Measurements from ENCODE around the gene ZNF587. TPM values are rescaled to one million over a fixed set of nuclear protein-coding genes. Genes with fewer than 3 reads are reported as not detected.
A peak's percentile ranks its signal among the peaks of the same experiment; 100 is the strongest.
"Not testable (repeated sequence)": the region's sequence is repeated elsewhere in the genome, so short reads cannot be mapped to it uniquely, and the experiment has no call there.

Gene ZNF587
- total RNA-seq, 6 donors from 2014 or later, result 12.2 to 52.4 (median 23.0) TPM

- Histone ChIP-seq H3K27ac (no peak overlapping the region), H3K27me3 (no peaks in the 10 kb centered on the region), H3K9me3 (no peaks in the 10 kb centered on the region), H3K36me3 (no peaks in the 10 kb centered on the region), H3K4me3 (no peak overlapping the region), H3K4me1 (peaks cover 20 to 25% (median 23%) of the 10 kb centered on the region in 4 donors)
- 79 to 87% methylated on average over 7 of the region's 7 CpGs for WGBS, 2 donors
- DNase-seq (no peak), ATAC-seq (ENCODE audit: low FRiP score in 2 of 2) (no peak)
- TF ChIP-seq, protein P1, sequence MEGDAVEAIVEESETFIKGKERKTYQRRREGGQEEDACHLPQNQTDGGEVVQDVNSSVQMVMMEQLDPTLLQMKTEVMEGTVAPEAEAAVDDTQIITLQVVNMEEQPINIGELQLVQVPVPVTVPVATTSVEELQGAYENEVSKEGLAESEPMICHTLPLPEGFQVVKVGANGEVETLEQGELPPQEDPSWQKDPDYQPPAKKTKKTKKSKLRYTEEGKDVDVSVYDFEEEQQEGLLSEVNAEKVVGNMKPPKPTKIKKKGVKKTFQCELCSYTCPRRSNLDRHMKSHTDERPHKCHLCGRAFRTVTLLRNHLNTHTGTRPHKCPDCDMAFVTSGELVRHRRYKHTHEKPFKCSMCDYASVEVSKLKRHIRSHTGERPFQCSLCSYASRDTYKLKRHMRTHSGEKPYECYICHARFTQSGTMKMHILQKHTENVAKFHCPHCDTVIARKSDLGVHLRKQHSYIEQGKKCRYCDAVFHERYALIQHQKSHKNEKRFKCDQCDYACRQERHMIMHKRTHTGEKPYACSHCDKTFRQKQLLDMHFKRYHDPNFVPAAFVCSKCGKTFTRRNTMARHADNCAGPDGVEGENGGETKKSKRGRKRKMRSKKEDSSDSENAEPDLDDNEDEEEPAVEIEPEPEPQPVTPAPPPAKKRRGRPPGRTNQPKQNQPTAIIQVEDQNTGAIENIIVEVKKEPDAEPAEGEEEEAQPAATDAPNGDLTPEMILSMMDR (IDR thresholded peaks at IDR 0.05), result no peak
- TF ChIP-seq EP300 (IDR thresholded peaks at IDR 0.05), result no peak
- no peak for TF ChIP-seq POLR2A (IDR thresholded peaks at IDR 0.05)
- TF ChIP-seq POLR2AphosphoS5 (IDR thresholded peaks at IDR 0.05), result no peak
These were observed 31.3 kb upstream of the ZNF587 start for GRCh38 chr19:57818378-57818777.

- Histone ChIP-seq H3K27ac (peak overlapping the region; percentile 74 to 83 (median 78)), H3K4me3 (peak overlapping the region; percentile 61 to 78 (median 73)), H3K9me3 (no peaks in the 10 kb centered on the region), H3K4me1 (peaks cover 13 to 20% (median 16%) of the 10 kb centered on the region in 4 donors), H3K36me3 (peaks cover 0 to 4% (median 0%) of the 10 kb centered on the region in 4 donors), H3K27me3 (no peaks in the 10 kb centered on the region)
- WGBS, 2 donors, result 0 to 1% methylated on average over 25 to 29 of the region's 44 CpGs
- TF ChIP-seq POLR2AphosphoS5 (IDR thresholded peaks at IDR 0.05) (peak; percentile 50 to 71), EP300 (IDR thresholded peaks at IDR 0.05) (no peak), POLR2A (IDR thresholded peaks at IDR 0.05) (peak in 3 of 4 donors; percentile 24 to 59 (median 58))
- TF ChIP-seq, protein P1 (IDR thresholded peaks at IDR 0.05), result peak in 1 of 6 experiments; percentile 20
- ATAC-seq (ENCODE audit: low FRiP score in 2 of 2), result peak; percentile 94
- DNase-seq, result peak; percentile 88 to 93
These were observed 30.0 kb upstream of the ZNF587 start for GRCh38 chr19:57819475-57820148.

- Histone ChIP-seq H3K4me1 (peaks cover 8 to 17% (median 12%) of the 10 kb centered on the region in 4 donors), H3K36me3 (peaks cover 0 to 4% (median 0%) of the 10 kb centered on the region in 4 donors), H3K9me3 (no peaks in the 10 kb centered on the region), H3K4me3 (peak overlapping the region; percentile 61 to 78 (median 73)), H3K27ac (peak overlapping the region in 2 of 4 donors; percentile 74 to 81), H3K27me3 (no peaks in the 10 kb centered on the region)
- ATAC-seq (ENCODE audit: low FRiP score in 2 of 2), result no peak
- WGBS, 2 donors, result 77 to 81% methylated on average over 6 of the region's 6 CpGs
- TF ChIP-seq POLR2AphosphoS5 (IDR thresholded peaks at IDR 0.05), result no peak
- TF ChIP-seq, protein P1 (IDR thresholded peaks at IDR 0.05), result no peak
- TF ChIP-seq POLR2A (IDR thresholded peaks at IDR 0.05), result no peak
- TF ChIP-seq EP300 (IDR thresholded peaks at IDR 0.05), result no peak
- DNase-seq, result no peak
These were observed 29.1 kb upstream of the ZNF587 start for GRCh38 chr19:57820599-57820998.

DNA sequence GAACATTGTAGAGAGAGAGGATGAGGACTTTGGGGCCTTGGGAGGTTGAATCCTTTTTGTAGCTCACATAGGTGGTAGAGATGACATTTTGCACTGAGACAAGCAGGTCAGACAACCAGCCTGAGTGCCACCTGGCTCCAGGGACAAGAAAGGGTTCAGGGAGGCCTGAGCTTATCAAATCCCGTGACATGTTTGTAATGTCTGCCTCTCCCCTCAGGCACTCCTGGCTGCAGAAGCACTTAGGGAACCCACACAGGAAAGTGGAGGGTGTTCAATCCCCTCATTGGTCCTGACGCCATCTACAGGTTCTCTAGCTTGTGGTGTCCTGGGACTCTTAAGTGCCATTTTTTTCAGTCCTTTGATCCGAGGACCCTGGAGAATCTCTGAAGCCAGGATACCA, 28.6 kb upstream of the ZNF587 start:
- H3K36me3 ChIP-seq; H3K9me3 ChIP-seq; H3K27me3 ChIP-seq; DNase-seq; H3K27ac ChIP-seq; ATAC-seq (ENCODE audit: low FRiP score in 2 of 2); H3K4me3 ChIP-seq: not testable (repeated sequence)
- 63 to 83% methylated on average over 1 to 2 of the region's 3 CpGs for WGBS, 2 donors
- H3K4me1 ChIP-seq, result peaks cover 8 to 17% (median 12%) of the 10 kb centered on the region in 4 donors

- H3K9me3 ChIP-seq; ATAC-seq (ENCODE audit: low FRiP score in 2 of 2); H3K4me3 ChIP-seq; H3K27me3 ChIP-seq; H3K36me3 ChIP-seq; H3K27ac ChIP-seq; DNase-seq: not testable (repeated sequence)
- WGBS, 2 donors, result 98 to 100% methylated on average over 2 to 3 of the region's 3 CpGs
- peaks cover 8 to 17% (median 12%) of the 10 kb centered on the region in 4 donors for H3K4me1 ChIP-seq
These were observed 28.2 kb upstream of the ZNF587 start for GRCh38 chr19:57821501-57821900.

DNA sequence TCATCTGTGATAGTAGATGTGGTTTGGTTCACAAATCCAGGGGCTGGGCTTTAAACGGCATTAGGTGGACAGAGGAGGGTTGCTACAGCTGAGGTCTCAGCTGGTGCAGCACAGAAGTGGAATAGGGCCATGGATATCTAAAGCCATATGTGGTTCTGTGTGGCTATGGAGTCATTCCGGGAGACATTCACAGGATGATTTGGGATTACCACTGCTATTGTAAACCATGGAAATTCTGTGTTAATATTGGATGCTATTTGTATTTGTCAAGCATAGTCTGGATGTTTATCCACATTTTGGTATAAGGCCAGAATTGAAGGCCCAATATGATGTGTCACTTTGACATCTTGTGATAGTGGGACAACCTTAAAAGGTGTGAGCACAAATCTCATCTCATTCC, 26.5 kb upstream of the ZNF587 start:
- not testable (repeated sequence) for DNase-seq; H3K36me3 ChIP-seq; H3K4me3 ChIP-seq; ATAC-seq (ENCODE audit: low FRiP score in 2 of 2); H3K27ac ChIP-seq; H3K9me3 ChIP-seq; H3K27me3 ChIP-seq
- WGBS, 2 donors, result 56 to 72% methylated on average over 2 of the region's 2 CpGs
- H3K4me1 ChIP-seq, result peaks cover 8 to 17% (median 12%) of the 10 kb centered on the region in 4 donors

GRCh38 chr19:57823608-57824007, 26.1 kb upstream of the ZNF587 start:
- not testable (repeated sequence) for H3K4me3 ChIP-seq; H3K27ac ChIP-seq; H3K9me3 ChIP-seq; H3K27me3 ChIP-seq; DNase-seq; H3K36me3 ChIP-seq; ATAC-seq (ENCODE audit: low FRiP score in 2 of 2)
- H3K4me1 ChIP-seq, result peaks cover 8 to 17% (median 12%) of the 10 kb centered on the region in 4 donors
- 55 to 68% methylated on average over 2 to 4 of the region's 4 CpGs for WGBS, 2 donors

Data from upper lobe of left lung (tissue), 6 donors.